ENCODE data around the gene EIF2B5. TPM values are rescaled to one million over a fixed set of nuclear protein-coding genes. Genes with fewer than 3 reads are reported as not detected.
"Not testable (repeated sequence)": the region's sequence is repeated elsewhere in the genome, so short reads cannot be mapped to it uniquely, and the experiment has no call there.

EIF2B5 gene
- polyA plus RNA-seq (ENCODE audit: insufficient read length in 4 of 4), result 10 to 100 TPM; 42.7 to 57.6 (median 52.9) TPM

GRCh38 chr3:184135149-184135910 lies at the start of gene EIF2B5:
Gene EIF2B5 (plus strand): TSS chr3:184135358. CDS start chr3:184135386, 28 bp downstream.
- DNase-seq (ENCODE audit: low read depth in 4 of 4, low spot score in 2 of 4), result peak in 3 of 4 donors; percentile 80 to 92 (median 91)

- DNase-seq (ENCODE audit: low read depth in 4 of 4, low spot score in 2 of 4), result no peak
Measured at GRCh38 chr3:184085389-184085852, 49.7 kb upstream of the EIF2B5 start.

- DNase-seq (ENCODE audit: low read depth in 4 of 4, low spot score in 2 of 4), result peak in 1 of 4 donors; percentile 2
Measured at GRCh38 chr3:184092199-184092598, 43.0 kb upstream of the EIF2B5 start.

- DNase-seq (ENCODE audit: low read depth in 4 of 4, low spot score in 2 of 4), result no peak
Measured at GRCh38 chr3:184096811-184097383, 38.3 kb upstream of the EIF2B5 start, which contains the start of gene HTR3E. Gene HTR3E (plus strand): TSS chr3:184097064. CDS start chr3:184097530, 466 bp downstream.

GRCh38 chr3:184097556-184097955 lies 37.6 kb upstream of the EIF2B5 start:
- DNase-seq (ENCODE audit: low read depth in 4 of 4, low spot score in 2 of 4), result no peak

GRCh38 chr3:184099806-184100686 lies 35.1 kb upstream of the EIF2B5 start:
- no peak for DNase-seq (ENCODE audit: low read depth in 4 of 4, low spot score in 2 of 4)

GRCh38 chr3:184110316-184110725 lies 24.8 kb upstream of the EIF2B5 start:
- DNase-seq (ENCODE audit: low read depth in 4 of 4, low spot score in 2 of 4), result no peak

GRCh38 chr3:184116017-184116416 lies 19.1 kb upstream of the EIF2B5 start:
- no peak for DNase-seq (ENCODE audit: low read depth in 4 of 4, low spot score in 2 of 4)

- DNase-seq (ENCODE audit: low read depth in 4 of 4, low spot score in 2 of 4), result no peak
Measured at GRCh38 chr3:184117636-184118035, 17.5 kb upstream of the EIF2B5 start.

GRCh38 chr3:184121031-184121430 lies 14.1 kb upstream of the EIF2B5 start:
- not testable (repeated sequence) for DNase-seq (ENCODE audit: low read depth in 4 of 4, low spot score in 2 of 4)

- no peak for DNase-seq (ENCODE audit: low read depth in 4 of 4, low spot score in 2 of 4)
Measured at GRCh38 chr3:184126006-184126405, 9.2 kb upstream of the EIF2B5 start.

GRCh38 chr3:184129012-184129411 lies 6.1 kb upstream of the EIF2B5 start:
- DNase-seq (ENCODE audit: low read depth in 4 of 4, low spot score in 2 of 4), result no peak

- DNase-seq (ENCODE audit: low read depth in 4 of 4, low spot score in 2 of 4), result no peak
Measured at GRCh38 chr3:184132945-184133344, 2.2 kb upstream of the EIF2B5 start.

GRCh38 chr3:184133840-184134745 lies 1.1 kb upstream of the EIF2B5 start:
- DNase-seq (ENCODE audit: low read depth in 4 of 4, low spot score in 2 of 4), result peak in 2 of 4 donors; percentile 43 to 67

- peak in 1 of 4 donors; percentile 34 for DNase-seq (ENCODE audit: low read depth in 4 of 4, low spot score in 2 of 4)
Measured at GRCh38 chr3:184134746-184135148, 411 bp upstream of the EIF2B5 start.

- DNase-seq (ENCODE audit: low read depth in 4 of 4, low spot score in 2 of 4), result no peak
Measured at GRCh38 chr3:184135911-184136260, 728 bp downstream of the EIF2B5 start.

GRCh38 chr3:184140436-184140835 lies 5.3 kb downstream of the EIF2B5 start:
- no peak for DNase-seq (ENCODE audit: low read depth in 4 of 4, low spot score in 2 of 4)

- DNase-seq (ENCODE audit: low read depth in 4 of 4, low spot score in 2 of 4), result no peak
Measured at GRCh38 chr3:184142199-184142598, 7.0 kb downstream of the EIF2B5 start.

- DNase-seq (ENCODE audit: low read depth in 4 of 4, low spot score in 2 of 4), result no peak
Measured at GRCh38 chr3:184143327-184143726, 8.2 kb downstream of the EIF2B5 start.

- DNase-seq (ENCODE audit: low read depth in 4 of 4, low spot score in 2 of 4), result no peak
Measured at GRCh38 chr3:184144505-184144904, 9.3 kb downstream of the EIF2B5 start.

Data from left renal cortex interstitium (tissue), 4 donors.